Peyer's patch (tissue), 4 donors: ENCODE measurements around the gene DAZAP1. TPM values are rescaled to one million over a fixed set of nuclear protein-coding genes. Genes with fewer than 3 reads are reported as not detected.

Experiments used
- DNase-seq, 3 donors: peaks; one replicate each; pipeline ENCODE4 v3.0.0-alpha.2; 2017 to 2019
- H3K27ac ChIP-seq, 4 donors: fragments of 200-600 bp; sonication (generic); one replicate each; pipeline ENCODE4 v1.5.1; 2016 to 2019
- H3K27me3 ChIP-seq, 2 donors: fragments of 200-600 bp; sonication (generic); one replicate each; pipeline ENCODE4 v1.5.1; 2019
- H3K36me3 ChIP-seq, 3 donors: fragments of 200-600 bp; sonication (generic); one replicate each; pipeline ENCODE4 v1.5.1; 2016 to 2019
- H3K4me1 ChIP-seq, 4 donors: fragments of 200-600 bp; sonication (generic); one replicate each; pipeline ENCODE4 v1.5.1; 2016 to 2019
- H3K4me3 ChIP-seq, 4 donors: fragments of 200-600 bp; sonication (generic); 1 replicate in 3 of 4; 2 replicates in 1 of 4; pipeline ENCODE4 v1.5.1; 2016 to 2019; ENCODE audit warnings: mild to moderate bottlenecking in 1 of 4
- H3K9me3 ChIP-seq, 4 donors: fragments of 200-600 bp; sonication (generic); one replicate each; pipeline ENCODE4 v1.5.1; 2016 to 2019; ENCODE audit warnings: mild to moderate bottlenecking in 1 of 4
- CTCF ChIP-seq, 6 experiments: fragments of 450-650 bp in 4 of 6; fragments of 200-600 bp in 2 of 6; sonication (generic) in 1 of 6; IDR thresholded peaks; one replicate each; pipeline ENCODE4 v1.5.1; 2017 to 2019; ENCODE audit warnings: antibody characterized with exemption in 6 of 6, mild to moderate bottlenecking in 3 of 6, moderate library complexity in 1 of 6
- POLR2A ChIP-seq, 2 donors: fragments of 450-650 bp; IDR thresholded peaks; one replicate each; pipeline ENCODE4 v1.5.1; 2017; ENCODE audit warnings: antibody characterized with exemption in 2 of 2, mild to moderate bottlenecking in 2 of 2, moderate library complexity in 2 of 2
- total RNA-seq, 4 donors: library from RNA; depleted of rRNA; stranded (reverse); fragments of >200 nt; gene quantifications; one replicate each; pipeline ENCODE4 v1.1.0, GENCODE V29; 2016

Gene DAZAP1
- total RNA-seq, 4 donors from 2014 or later = 37.5 to 90.9 (median 58.2) TPM

- Histone ChIP-seq H3K27me3 (peaks cover 0 to 6% of the 10 kb centered on the region in 2 donors), H3K4me3 (no peak overlapping the region), H3K36me3 (peaks cover 0 to 22% (median 0%) of the 10 kb centered on the region in 3 donors), H3K4me1 (peaks cover 4 to 52% (median 11%) of the 10 kb centered on the region in 4 donors), H3K9me3 (no peaks in the 10 kb centered on the region), H3K27ac (no peak overlapping the region)
- DNase-seq = no peak
- TF ChIP-seq CTCF (IDR thresholded peaks at IDR 0.05) = no peak
- TF ChIP-seq POLR2A (IDR thresholded peaks at IDR 0.05) = no peak
Measured at GRCh38 chr19:1397838-1398237, 9.5 kb upstream of the DAZAP1 start.

GRCh38 chr19:1399079-1399478 is 8.3 kb upstream of the DAZAP1 start:
- no peak for DNase-seq
- H3K36me3 ChIP-seq = peaks cover 0 to 10% (median 0%) of the 10 kb centered on the region in 3 donors
- TF ChIP-seq POLR2A (IDR thresholded peaks at IDR 0.05) (no peak), CTCF (IDR thresholded peaks at IDR 0.05) (no peak)
- no peak overlapping the region for H3K27ac ChIP-seq
- peaks cover 4 to 52% (median 11%) of the 10 kb centered on the region in 4 donors for H3K4me1 ChIP-seq
- H3K9me3 ChIP-seq = no peaks in the 10 kb centered on the region
- peaks cover 0 to 6% of the 10 kb centered on the region in 2 donors for H3K27me3 ChIP-seq
- H3K4me3 ChIP-seq = no peak overlapping the region

GRCh38 chr19:1399745-1400144 is 7.6 kb upstream of the DAZAP1 start:
- Histone ChIP-seq H3K27me3 (peaks cover 0 to 6% of the 10 kb centered on the region in 2 donors), H3K4me3 (no peak overlapping the region), H3K4me1 (peaks cover 4 to 52% (median 11%) of the 10 kb centered on the region in 4 donors), H3K27ac (no peak overlapping the region), H3K9me3 (no peaks in the 10 kb centered on the region), H3K36me3 (peaks cover 0 to 3% (median 0%) of the 10 kb centered on the region in 3 donors)
- DNase-seq = no peak
- no peak for TF ChIP-seq POLR2A (IDR thresholded peaks at IDR 0.05)
- no peak for TF ChIP-seq CTCF (IDR thresholded peaks at IDR 0.05)

- peak overlapping the region; percentile 53 to 72 (median 66) for H3K4me3 ChIP-seq
- peaks cover 4 to 45% (median 11%) of the 10 kb centered on the region in 4 donors for H3K4me1 ChIP-seq
- DNase-seq = no peak
- H3K27ac ChIP-seq = peak overlapping the region in 1 of 4 donors; percentile 56
- peaks cover 0 to 6% of the 10 kb centered on the region in 2 donors for H3K27me3 ChIP-seq
- no peaks in the 10 kb centered on the region for H3K36me3 ChIP-seq
- H3K9me3 ChIP-seq = no peaks in the 10 kb centered on the region
- TF ChIP-seq POLR2A (IDR thresholded peaks at IDR 0.05) (no peak), CTCF (IDR thresholded peaks at IDR 0.05) (no peak)
Measured at GRCh38 chr19:1400281-1401137, 6.9 kb upstream of the DAZAP1 start.

GRCh38 chr19:1401138-1401888 is 6.1 kb upstream of the DAZAP1 start, which contains the start of gene GAMT:
TSS of gene GAMT (minus strand) at chr19:1401542. CDS start at chr19:1401476, 66 bp downstream.
- Histone ChIP-seq H3K9me3 (no peaks in the 10 kb centered on the region), H3K27ac (peak within 1 kb of the TSS in 1 of 4 donors; percentile 56), H3K36me3 (no peaks in the 10 kb centered on the region), H3K27me3 (peaks cover 0 to 6% of the 10 kb centered on the region in 2 donors), H3K4me3 (peak within 1 kb of the TSS; percentile 53 to 72 (median 66)), H3K4me1 (peaks cover 4 to 41% (median 11%) of the 10 kb centered on the region in 4 donors)
- DNase-seq = peak in 2 of 3 donors; percentile 67 to 74
- TF ChIP-seq POLR2A (IDR thresholded peaks at IDR 0.05) (no peak), CTCF (IDR thresholded peaks at IDR 0.05) (peak; percentile 3 to 49 (median 38))
